ENCODE data around the gene PDE10A. TPM values are rescaled to one million over a fixed set of nuclear protein-coding genes. Genes with fewer than 3 reads are reported as not detected.

The PDE10A gene
- total and polyA plus RNA-seq, 2 of the 13 experiments (the other 11 are each of a cell fraction or from before 2014, with no cell fraction given) = not detected

GRCh38 chr6:165663377-165663735 lies 315 bp upstream of the PDE10A start:
- H3K4me1 ChIP-seq (ENCODE audit: insufficient read depth, low read length) = no peaks in the 10 kb centered on the region
- ATAC-seq (peak; percentile 18; the same call in 2 of the 3 replicates), FAIRE-seq (no peak), DNase-seq (ENCODE audit: low spot score) (no peak)
- in situ Hi-C loops (cut with HindIII; ENCODE audit: extremely low pct_ligation_motif_present, low pct_unique_long_range_greater_than_20kb) (no loop called here), intact Hi-C loops (cut with micrococcal nuclease; ENCODE audit: unreplicated experiment) (no loop called here)
- ChIA-PET POLR2A (no interaction called here), CTCF (ENCODE audit: low intra/inter-chr PET ratio, low total read pairs) (no interaction called here)
- H4K20me1 ChIP-seq (ENCODE audit: insufficient read depth, low read length) = no peaks in the 10 kb centered on the region
- no peak overlapping the region for H3K4me2 ChIP-seq (ENCODE audit: low read depth, low read length)
- TF ChIP-seq ZSCAN31 (CRISPR knock-in tag; IDR thresholded peaks at IDR 0.05; ENCODE audit: low read depth) (no peak), NR2F6 (IDR thresholded peaks at IDR 0.05) (no peak), NR2F6 (CRISPR knock-in tag; IDR thresholded peaks at IDR 0.05) (no peak), ZNF276 (CRISPR knock-in tag; IDR thresholded peaks at IDR 0.05; ENCODE audit: low read depth) (no peak), ZNF674 (CRISPR knock-in tag; IDR thresholded peaks at IDR 0.05; ENCODE audit: low read depth) (no peak), ZNF772 (CRISPR knock-in tag; IDR thresholded peaks at IDR 0.05) (no peak), ZFP36L2 (CRISPR knock-in tag; IDR thresholded peaks at IDR 0.05) (no peak), ZNF574 (CRISPR knock-in tag; IDR thresholded peaks at IDR 0.05) (no peak), SMARCC2 (IDR thresholded peaks at IDR 0.05) (no peak), THRA (CRISPR knock-in tag; IDR thresholded peaks at IDR 0.05; ENCODE audit: borderline replicate concordance) (no peak), KDM1A (CRISPR knock-in tag; IDR thresholded peaks at IDR 0.05) (no peak), TAF1 (CRISPR knock-in tag; IDR thresholded peaks at IDR 0.05) (no peak), DDIT3 (CRISPR knock-in tag; IDR thresholded peaks at IDR 0.05) (no peak), ZFP36 (IDR thresholded peaks at IDR 0.05; ENCODE audit: borderline replicate concordance, low read depth, low read length, partially characterized antibody) (no peak), ZBTB3 (CRISPR knock-in tag; IDR thresholded peaks at IDR 0.05; ENCODE audit: borderline replicate concordance, low read depth) (no peak), MZF1 (CRISPR knock-in tag; IDR thresholded peaks at IDR 0.05; ENCODE audit: borderline replicate concordance) (no peak)
- H3K79me2 ChIP-seq (ENCODE audit: insufficient read depth, low read length) = no peaks in the 10 kb centered on the region
- H3K4me3 ChIP-seq (replicated peaks in 1 of 3; ENCODE audit: insufficient read depth in 1 of 3, low read depth in 2 of 3, low read length in 3 of 3) = no peak overlapping the region
- H3K9ac ChIP-seq (ENCODE audit: insufficient read depth, low read depth, low read length) = no peak overlapping the region
- no TSS peak for BruUV-seq (replicated peaks)
- no peak overlapping the region for H3K27ac ChIP-seq (ENCODE audit: extremely low read length, insufficient read depth, low read length)
- H3K27me3 ChIP-seq (ENCODE audit: control insufficient read depth in 1 of 2, insufficient read depth in 2 of 2, low read length in 2 of 2) = peaks cover 14 to 48% of the 10 kb centered on the region in 2 experiments; a peak in 4 of 5 replicates
- H3K36me3 ChIP-seq (replicated peaks in 1 of 2; ENCODE audit: control insufficient read depth in 1 of 2, insufficient read depth in 2 of 2, low read length in 2 of 2) = no peaks in the 10 kb centered on the region
- 15% methylated on average over 8 of the region's 22 CpGs for WGBS (ENCODE audit: low lambda C conversion rate)
- no peaks in the 10 kb centered on the region for H3K9me3 ChIP-seq (ENCODE audit: low read length)
- no peak overlapping the region for H2AFZ ChIP-seq (ENCODE audit: low read length)

Measured in HepG2 (cell line).